Measurements from ENCODE around the gene TNFSF13. TPM values are rescaled to one million over a fixed set of nuclear protein-coding genes. Genes with fewer than 3 reads are reported as not detected.
"Not testable (repeated sequence)": the region's sequence is repeated elsewhere in the genome, so short reads cannot be mapped to it uniquely, and the experiment has no call there.

The TNFSF13 gene
- total and polyA plus RNA-seq, 11 donors, result 3.7 to 43.0 (median 6.5) TPM

DNA sequence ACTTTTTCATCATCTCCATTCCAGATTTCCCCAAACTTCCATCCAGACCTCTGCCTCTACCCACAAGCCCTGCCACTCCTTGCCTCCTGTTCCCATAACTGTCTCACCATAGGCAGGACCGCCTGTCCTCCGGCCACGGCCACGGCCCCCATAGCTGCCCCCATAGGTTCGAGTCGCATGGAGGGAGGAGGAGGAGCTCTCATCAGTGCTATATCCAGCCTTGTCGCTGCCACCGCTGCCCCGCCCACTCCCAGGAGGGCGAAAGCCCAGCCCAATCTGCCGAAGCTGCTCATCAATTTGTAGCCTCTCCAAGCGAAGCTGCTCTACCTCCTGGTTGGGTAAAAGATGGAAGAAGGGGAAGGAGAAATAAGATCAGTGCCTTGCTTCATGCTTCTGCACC is 34.7 kb downstream of the TNFSF13 start:
- Histone ChIP-seq H3K4me3 (no peak overlapping the region), H3K4me1 (peaks cover 3 to 16% (median 13%) of the 10 kb centered on the region in 12 donors), H3K27ac (no peak overlapping the region), H3K9me3 (no peaks in the 10 kb centered on the region), H3K27me3 (no peaks in the 10 kb centered on the region), H3K36me3 (peaks cover 6 to 81% (median 74%) of the 10 kb centered on the region in 9 donors)
- DNase-seq (no peak), ATAC-seq (no peak)
- 76 to 80% (median 79%) methylated on average over 12 of the region's 12 CpGs for WGBS, 4 donors
- intact Hi-C loops (cut with DNase I), result no loop called here
- no peak for TF ChIP-seq POLR2A (IDR thresholded peaks at IDR 0.05)
- TF ChIP-seq, protein P1, sequence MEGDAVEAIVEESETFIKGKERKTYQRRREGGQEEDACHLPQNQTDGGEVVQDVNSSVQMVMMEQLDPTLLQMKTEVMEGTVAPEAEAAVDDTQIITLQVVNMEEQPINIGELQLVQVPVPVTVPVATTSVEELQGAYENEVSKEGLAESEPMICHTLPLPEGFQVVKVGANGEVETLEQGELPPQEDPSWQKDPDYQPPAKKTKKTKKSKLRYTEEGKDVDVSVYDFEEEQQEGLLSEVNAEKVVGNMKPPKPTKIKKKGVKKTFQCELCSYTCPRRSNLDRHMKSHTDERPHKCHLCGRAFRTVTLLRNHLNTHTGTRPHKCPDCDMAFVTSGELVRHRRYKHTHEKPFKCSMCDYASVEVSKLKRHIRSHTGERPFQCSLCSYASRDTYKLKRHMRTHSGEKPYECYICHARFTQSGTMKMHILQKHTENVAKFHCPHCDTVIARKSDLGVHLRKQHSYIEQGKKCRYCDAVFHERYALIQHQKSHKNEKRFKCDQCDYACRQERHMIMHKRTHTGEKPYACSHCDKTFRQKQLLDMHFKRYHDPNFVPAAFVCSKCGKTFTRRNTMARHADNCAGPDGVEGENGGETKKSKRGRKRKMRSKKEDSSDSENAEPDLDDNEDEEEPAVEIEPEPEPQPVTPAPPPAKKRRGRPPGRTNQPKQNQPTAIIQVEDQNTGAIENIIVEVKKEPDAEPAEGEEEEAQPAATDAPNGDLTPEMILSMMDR (IDR thresholded peaks at IDR 0.05), result no peak

DNA sequence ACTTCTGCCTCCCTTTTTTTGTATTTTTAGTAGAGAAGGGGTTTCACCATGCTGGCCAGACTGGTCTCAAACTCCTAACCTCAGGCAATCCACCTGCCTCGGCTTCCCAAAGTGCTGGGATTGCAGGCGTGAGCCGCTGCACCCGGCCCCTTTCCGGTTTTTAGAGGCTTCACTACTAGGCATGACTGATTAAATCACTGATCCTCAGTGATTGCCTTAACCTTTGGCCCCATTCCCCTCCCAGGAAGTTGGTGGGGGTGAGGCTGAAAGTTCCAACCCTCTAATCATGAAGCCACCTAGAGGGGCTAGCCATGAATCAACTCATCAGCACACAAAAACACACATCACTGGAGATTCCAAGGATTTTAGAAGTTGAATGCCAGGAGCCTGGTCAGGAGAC is 39.0 kb downstream of the TNFSF13 start:
- peaks cover 19 to 97% (median 96%) of the 10 kb centered on the region in 9 donors for H3K36me3 ChIP-seq
- H3K9me3 ChIP-seq; intact Hi-C loops (cut with DNase I); H3K27ac ChIP-seq; H3K27me3 ChIP-seq; H3K4me1 ChIP-seq; DNase-seq; H3K4me3 ChIP-seq; ATAC-seq: not testable (repeated sequence)
- 83 to 97% (median 88%) methylated on average over 5 of the region's 5 CpGs for WGBS, 4 donors

DNA sequence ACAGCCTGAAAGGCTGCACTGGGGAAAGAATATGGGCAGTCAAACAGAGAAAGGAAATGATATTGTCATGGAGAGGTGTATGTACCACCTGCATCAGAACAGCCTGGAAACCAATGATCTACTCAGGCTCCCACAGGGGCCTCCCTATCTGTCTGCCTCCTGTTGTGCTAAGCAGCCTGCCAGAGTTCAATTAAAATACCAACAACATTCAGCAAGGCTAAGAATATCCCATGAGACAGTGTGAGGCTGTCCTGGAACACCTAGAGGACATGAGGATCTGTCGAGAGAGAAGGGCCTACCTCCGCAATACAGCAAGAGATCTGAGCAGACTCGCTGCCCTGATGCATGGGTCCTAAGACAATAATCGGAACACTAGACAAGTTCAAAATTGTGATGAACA is 47.7 kb downstream of the TNFSF13 start:
- Histone ChIP-seq H3K4me1 (peaks cover 0 to 39% (median 15%) of the 10 kb centered on the region in 12 donors), H3K4me3 (no peak overlapping the region), H3K27ac (peak overlapping the region; percentile 48 to 93 (median 82)), H3K27me3 (no peaks in the 10 kb centered on the region), H3K9me3 (no peaks in the 10 kb centered on the region), H3K36me3 (peaks cover 5 to 71% (median 51%) of the 10 kb centered on the region in 9 donors)
- peak in 2 of 5 donors; percentile 40 to 51 for DNase-seq
- peak; percentile 96 to 99 (median 97) for ATAC-seq
- 64 to 65% (median 64%) methylated on average over 4 of the region's 4 CpGs for WGBS, 4 donors
- TF ChIP-seq, protein P1 (IDR thresholded peaks at IDR 0.05), result no peak
- TF ChIP-seq POLR2A (IDR thresholded peaks at IDR 0.05), result peak in 1 of 2 donors; percentile 13
- intact Hi-C loops (cut with DNase I), result no loop called here

DNA sequence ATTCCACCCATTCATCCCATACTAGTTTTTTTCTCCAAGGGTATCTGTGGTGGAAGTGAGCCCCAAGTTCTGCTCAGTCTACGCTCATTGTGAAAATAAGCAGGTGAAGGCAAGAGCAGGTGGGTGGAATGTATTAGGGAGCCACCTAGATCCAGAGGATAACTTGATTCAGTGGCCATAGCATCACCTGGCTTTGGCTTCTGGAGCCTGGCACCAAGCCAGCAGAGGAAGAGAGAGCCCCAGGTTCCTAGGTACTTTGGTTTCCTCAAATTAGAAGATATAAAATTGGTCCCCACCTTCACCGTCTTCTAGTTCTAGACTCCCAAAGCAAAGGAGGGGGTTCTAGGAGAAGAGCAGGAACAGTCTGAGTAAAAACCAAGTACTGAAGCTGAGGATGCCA is 52.1 kb downstream of the TNFSF13 start:
- ATAC-seq (no peak), DNase-seq (no peak)
- peaks cover 0 to 29% (median 12%) of the 10 kb centered on the region in 9 donors for H3K36me3 ChIP-seq
- H3K27ac ChIP-seq, result peak overlapping the region in 1 of 12 donors; percentile 15
- TF ChIP-seq, protein P1 (IDR thresholded peaks at IDR 0.05), result no peak
- TF ChIP-seq POLR2A (IDR thresholded peaks at IDR 0.05), result no peak
- H3K27me3 ChIP-seq, result no peaks in the 10 kb centered on the region
- H3K9me3 ChIP-seq, result no peaks in the 10 kb centered on the region
- intact Hi-C loops (cut with DNase I), result no loop called here
- no peak overlapping the region for H3K4me3 ChIP-seq
- 96 to 98% (median 97%) methylated on average over 2 of the region's 2 CpGs for WGBS, 4 donors
- peaks cover 4 to 59% (median 36%) of the 10 kb centered on the region in 12 donors for H3K4me1 ChIP-seq

Other genes with a start within 250 kb of the TNFSF13 start
Only the 30 nearest of the 31 such genes appear.
- gene NEURL4, start 229.4 kb upstream of the TNFSF13 start, total RNA-seq, result 10 to 100 TPM; 13.6 to 39.2 (median 27.6) TPM
- 10 to 100 TPM; 23.0 to 29.6 TPM for gene NEURL4, start 229.4 kb upstream of the TNFSF13 start, polyA plus RNA-seq
- 10 to 100 TPM in 5 of 9 donors, 1 to 10 TPM in 3, under 1 TPM in 1; 0.88 to 24.2 (median 16.4) TPM for gene ACAP1, start 222.2 kb upstream of the TNFSF13 start, total RNA-seq
- 1 to 10 TPM; 2.6 to 6.1 TPM for gene ACAP1, start 222.2 kb upstream of the TNFSF13 start, polyA plus RNA-seq
- 1 to 10 TPM; 3.4 to 9.0 (median 5.9) TPM for gene KCTD11, start 206.6 kb upstream of the TNFSF13 start, total RNA-seq
- gene KCTD11, start 206.6 kb upstream of the TNFSF13 start, polyA plus RNA-seq, result 1 to 10 TPM; 6.4 to 9.6 TPM
- gene TMEM95, start 203.6 kb upstream of the TNFSF13 start, total RNA-seq, result not detected
- gene TMEM95, start 203.6 kb upstream of the TNFSF13 start, polyA plus RNA-seq, result not detected
- 1 to 10 TPM; 1.4 to 6.2 (median 2.2) TPM for gene TNK1, start 177.7 kb upstream of the TNFSF13 start, total RNA-seq
- gene TNK1, start 177.7 kb upstream of the TNFSF13 start, polyA plus RNA-seq, result 1 to 10 TPM; 1.8 to 2.1 TPM
- 10 to 100 TPM; 14.3 to 29.5 (median 16.4) TPM for gene PLSCR3, start 164.2 kb upstream of the TNFSF13 start, total RNA-seq
- 10 to 100 TPM; 21.2 to 28.3 TPM for gene PLSCR3, start 164.2 kb upstream of the TNFSF13 start, polyA plus RNA-seq
- 10 to 100 TPM; 51.9 to 78.7 (median 69.5) TPM for gene TMEM256, start 154.7 kb upstream of the TNFSF13 start, total RNA-seq
- 100 to 1,000 TPM in 1 of 2 donors, 10 to 100 TPM in 1; 74.4 to 195 TPM for gene TMEM256, start 154.7 kb upstream of the TNFSF13 start, polyA plus RNA-seq
- gene NLGN2, start 150.9 kb upstream of the TNFSF13 start, total RNA-seq, result 10 to 100 TPM in 2 of 9 donors, 1 to 10 TPM in 7; 4.6 to 12.9 (median 7.3) TPM
- gene NLGN2, start 150.9 kb upstream of the TNFSF13 start, polyA plus RNA-seq, result 10 to 100 TPM in 1 of 2 donors, 1 to 10 TPM in 1; 3.5 to 11.1 TPM
- not detected for gene SPEM1, start 138.4 kb upstream of the TNFSF13 start, total RNA-seq
- not detected for gene SPEM1, start 138.4 kb upstream of the TNFSF13 start, polyA plus RNA-seq
- not detected for gene SPEM2, start 133.1 kb upstream of the TNFSF13 start, total RNA-seq
- gene SPEM2, start 133.1 kb upstream of the TNFSF13 start, polyA plus RNA-seq, result not detected
- gene SPEM3, start 129.9 kb upstream of the TNFSF13 start, total RNA-seq, result not detected
- gene SPEM3, start 129.9 kb upstream of the TNFSF13 start, polyA plus RNA-seq, result not detected
- 1 to 10 TPM; 1.7 to 6.8 (median 4.0) TPM for gene TMEM102, start 123.3 kb upstream of the TNFSF13 start, total RNA-seq
- 1 to 10 TPM; 1.8 to 4.5 TPM for gene TMEM102, start 123.3 kb upstream of the TNFSF13 start, polyA plus RNA-seq
- 1 to 10 TPM; 2.8 to 9.6 (median 7.8) TPM for gene FGF11, start 119.2 kb upstream of the TNFSF13 start, total RNA-seq
- 1 to 10 TPM; 1.6 to 9.6 TPM for gene FGF11, start 119.2 kb upstream of the TNFSF13 start, polyA plus RNA-seq
- gene CHRNB1, start 113.7 kb upstream of the TNFSF13 start, total RNA-seq, result 10 to 100 TPM in 7 of 9 donors, 1 to 10 TPM in 2; 8.2 to 14.2 (median 11.0) TPM
- 10 to 100 TPM; 11.2 to 27.3 TPM for gene CHRNB1, start 113.7 kb upstream of the TNFSF13 start, polyA plus RNA-seq
- 10 to 100 TPM; 51.8 to 77.2 (median 59.5) TPM for gene ZBTB4, start 79.1 kb upstream of the TNFSF13 start, total RNA-seq
- gene ZBTB4, start 79.1 kb upstream of the TNFSF13 start, polyA plus RNA-seq, result 10 to 100 TPM; 29.3 to 35.3 TPM
- gene SLC35G6, start 77.3 kb upstream of the TNFSF13 start, total RNA-seq, result not detected
- under 1 TPM in 1 of 2 donors, not detected in 1; 0.08 TPM for gene SLC35G6, start 77.3 kb upstream of the TNFSF13 start, polyA plus RNA-seq
- gene POLR2A, start 74.4 kb upstream of the TNFSF13 start, total RNA-seq, result 10 to 100 TPM; 31.4 to 77.6 (median 50.7) TPM
- 10 to 100 TPM; 17.3 to 18.5 TPM for gene POLR2A, start 74.4 kb upstream of the TNFSF13 start, polyA plus RNA-seq
- 10 to 100 TPM; 20.3 to 49.5 (median 35.1) TPM for gene TNFSF12, start 9.7 kb upstream of the TNFSF13 start, total RNA-seq
- gene TNFSF12, start 9.7 kb upstream of the TNFSF13 start, polyA plus RNA-seq, result 10 to 100 TPM; 19.6 to 36.8 TPM
- 10 to 100 TPM; 26.4 to 59.5 (median 28.9) TPM for gene SENP3, start 3.2 kb downstream of the TNFSF13 start, total RNA-seq
- 10 to 100 TPM; 29.1 to 65.5 TPM for gene SENP3, start 3.2 kb downstream of the TNFSF13 start, polyA plus RNA-seq
- gene CD68, start 20.9 kb downstream of the TNFSF13 start, total RNA-seq, result 100 to 1,000 TPM in 2 of 9 donors, 10 to 100 TPM in 6, 1 to 10 TPM in 1; 9.9 to 324 (median 22.5) TPM
- 10 to 100 TPM; 11.3 to 46.7 TPM for gene CD68, start 20.9 kb downstream of the TNFSF13 start, polyA plus RNA-seq
- gene MPDU1, start 25.1 kb downstream of the TNFSF13 start, total RNA-seq, result 10 to 100 TPM; 18.4 to 90.1 (median 25.4) TPM
- 100 to 1,000 TPM in 1 of 2 donors, 10 to 100 TPM in 1; 33.3 to 106 TPM for gene MPDU1, start 25.1 kb downstream of the TNFSF13 start, polyA plus RNA-seq
- gene SOX15, start 31.3 kb downstream of the TNFSF13 start, total RNA-seq, result 1 to 10 TPM in 4 of 9 donors, under 1 TPM in 4, not detected in 1; 0.65 to 8.0 (median 1.2) TPM
- gene SOX15, start 31.3 kb downstream of the TNFSF13 start, polyA plus RNA-seq, result 1 to 10 TPM in 1 of 2 donors, under 1 TPM in 1; 0.32 to 2.2 TPM
- gene FXR2, start 56.1 kb downstream of the TNFSF13 start, total RNA-seq, result 100 to 1,000 TPM in 4 of 9 donors, 10 to 100 TPM in 5; 68.0 to 121 (median 98.6) TPM
- 100 to 1,000 TPM in 1 of 2 donors, 10 to 100 TPM in 1; 72.4 to 123 TPM for gene FXR2, start 56.1 kb downstream of the TNFSF13 start, polyA plus RNA-seq
- 10 to 100 TPM; 50.0 to 76.0 (median 57.3) TPM for gene SAT2, start 69.1 kb downstream of the TNFSF13 start, total RNA-seq
- 100 to 1,000 TPM; 113 to 131 TPM for gene SAT2, start 69.1 kb downstream of the TNFSF13 start, polyA plus RNA-seq
- 1 to 10 TPM in 1 of 9 donors, under 1 TPM in 4, not detected in 4; 0.56 to 1.1 (median 0.66) TPM for gene SHBG, start 71.4 kb downstream of the TNFSF13 start, total RNA-seq
- under 1 TPM; 0.28 to 0.61 TPM for gene SHBG, start 71.4 kb downstream of the TNFSF13 start, polyA plus RNA-seq
- 1 to 10 TPM; 1.3 to 6.6 (median 2.9) TPM for gene ATP1B2, start 92.2 kb downstream of the TNFSF13 start, total RNA-seq
- 1 to 10 TPM in 1 of 2 donors, under 1 TPM in 1; 0.60 to 2.6 TPM for gene ATP1B2, start 92.2 kb downstream of the TNFSF13 start, polyA plus RNA-seq
- 10 to 100 TPM; 10.0 to 44.6 (median 12.8) TPM for gene TP53, start 128.7 kb downstream of the TNFSF13 start, total RNA-seq
- 1 to 10 TPM; 6.8 to 9.0 TPM for gene TP53, start 128.7 kb downstream of the TNFSF13 start, polyA plus RNA-seq
- 1 to 10 TPM; 3.7 to 9.8 (median 4.8) TPM for gene WRAP53, start 129.7 kb downstream of the TNFSF13 start, total RNA-seq
- 10 to 100 TPM in 1 of 2 donors, 1 to 10 TPM in 1; 5.4 to 12.0 TPM for gene WRAP53, start 129.7 kb downstream of the TNFSF13 start, polyA plus RNA-seq
- gene EFNB3, start 146.5 kb downstream of the TNFSF13 start, total RNA-seq, result 1 to 10 TPM in 1 of 9 donors, under 1 TPM in 8; 0.10 to 4.6 (median 0.36) TPM
- gene EFNB3, start 146.5 kb downstream of the TNFSF13 start, polyA plus RNA-seq, result under 1 TPM; 0.15 to 0.43 TPM
- gene DNAH2, start 159.0 kb downstream of the TNFSF13 start, total RNA-seq, result under 1 TPM in 5 of 9 donors, not detected in 4; 0.02 to 0.56 (median 0.05) TPM
- gene DNAH2, start 159.0 kb downstream of the TNFSF13 start, polyA plus RNA-seq, result under 1 TPM; 0.04 TPM

Measured in heart left ventricle (tissue), 16 donors.